SK-N-SH treated with all-trans-retinoic acid at 6 μM for 48 hours (cell line): ENCODE measurements around the gene CDT1.

ENCODE experiments used
- ATAC-seq: fragments of 200-7000 bp; cut with Tn5 transposase; 3 replicates; pipeline ENCODE4 v1.9.1; 2020; ENCODE audit warnings: mild to moderate bottlenecking, moderate library complexity
- ARNTL ChIP-seq: fragments of 450-650 bp; formaldehyde crosslinking; IDR thresholded peaks from 2 replicates; pipeline ENCODE4 v1.5.0; 2020; ENCODE audit warnings: low read depth, mild to moderate bottlenecking, moderate library complexity, borderline replicate concordance
- BACH2 ChIP-seq: fragments of 250-450 bp; sonication (Bioruptor Pico); IDR thresholded peaks from 2 replicates; pipeline ENCODE4 v1.9.0; 2021; ENCODE audit warnings: mild to moderate bottlenecking, borderline replicate concordance
- CSDC2 ChIP-seq: fragments of 250-450 bp; sonication (Bioruptor Pico); IDR thresholded peaks from 2 replicates; pipeline ENCODE4 v1.5.0; 2020; ENCODE audit warnings: mild to moderate bottlenecking, moderate library complexity
- CSRNP3 ChIP-seq: fragments of 250-450 bp; sonication (Bioruptor Pico); IDR thresholded peaks from 2 replicates; pipeline ENCODE4 v1.5.1; 2021; ENCODE audit warnings: mild to moderate bottlenecking, moderate library complexity
- ESRRG ChIP-seq: fragments of 250-450 bp; sonication (Bioruptor Pico); IDR thresholded peaks from 2 replicates; pipeline ENCODE4 v1.6.1; 2021; ENCODE audit warnings: mild to moderate bottlenecking
- GLIS3 ChIP-seq: fragments of 250-450 bp; sonication (Bioruptor Pico); IDR thresholded peaks from 2 replicates; pipeline ENCODE4 v1.5.0; 2020; ENCODE audit warnings: mild to moderate bottlenecking, moderate library complexity
- ISL1 ChIP-seq: fragments of 250-450 bp; sonication (Bioruptor Pico); IDR thresholded peaks from 2 replicates; pipeline ENCODE4 v2.1.2; 2022; ENCODE audit warnings: mild to moderate bottlenecking, moderate library complexity
- OSR1 ChIP-seq: fragments of 250-450 bp; sonication (Bioruptor Pico); IDR thresholded peaks from 2 replicates; pipeline ENCODE4 v1.8.0; 2022; ENCODE audit warnings: moderate library complexity, mild to moderate bottlenecking, inconsistent platforms
- PPARA ChIP-seq: fragments of 250-450 bp; sonication (Bioruptor Pico); IDR thresholded peaks from 2 replicates; pipeline ENCODE4 v1.5.0; 2020; ENCODE audit warnings: mild to moderate bottlenecking, borderline replicate concordance
- RARB ChIP-seq: fragments of 250-450 bp; sonication (Bioruptor Pico); IDR thresholded peaks from 2 replicates; pipeline ENCODE4 v1.8.0; 2021; ENCODE audit warnings: mild to moderate bottlenecking, moderate library complexity
- TSHZ2 ChIP-seq: fragments of 250-450 bp; sonication (Bioruptor Pico); IDR thresholded peaks from 2 replicates; pipeline ENCODE4 v1.5.0; 2020; ENCODE audit warnings: mild to moderate bottlenecking, moderate library complexity
- ZC3H10 ChIP-seq: fragments of 250-450 bp; sonication (Bioruptor Pico); IDR thresholded peaks from 2 replicates; pipeline ENCODE4 v1.5.1; 2021; ENCODE audit warnings: mild to moderate bottlenecking, moderate library complexity
- ZFP3 ChIP-seq: fragments of 250-450 bp; sonication (Bioruptor Pico); IDR thresholded peaks from 2 replicates; pipeline ENCODE4 v1.5.0; 2020; ENCODE audit warnings: mild to moderate bottlenecking, moderate library complexity
- ZNF565 ChIP-seq: fragments of 450-650 bp; formaldehyde crosslinking; conservative IDR thresholded peaks from 2 replicates; pipeline ENCODE4 v1.5.0; 2020; ENCODE audit warnings: low read depth, mild to moderate bottlenecking, moderate library complexity
- ZNF70 ChIP-seq: fragments of 450-650 bp; formaldehyde crosslinking; IDR thresholded peaks from 2 replicates; pipeline ENCODE4 v1.5.0; 2020; ENCODE audit warnings: mild to moderate bottlenecking, moderate library complexity
- ZNF8 ChIP-seq: fragments of 450-650 bp; formaldehyde crosslinking; IDR thresholded peaks from 2 replicates; pipeline ENCODE4 v1.5.0; 2020; ENCODE audit warnings: mild to moderate bottlenecking, moderate library complexity
- TF ChIP-seq, protein P1 (sequence below): fragments of 250-450 bp; sonication (Bioruptor Pico); IDR thresholded peaks from 2 replicates; pipeline ENCODE4 v1.8.0; 2021; ENCODE audit warnings: low read depth, mild to moderate bottlenecking, moderate library complexity, borderline replicate concordance
- TF ChIP-seq, protein P2 (sequence below): fragments of 250-450 bp; sonication (Bioruptor Pico); IDR thresholded peaks from 2 replicates; pipeline ENCODE4 v1.8.0; 2020; ENCODE audit warnings: mild to moderate bottlenecking, moderate library complexity, borderline replicate concordance

Gene CDT1

DNA sequence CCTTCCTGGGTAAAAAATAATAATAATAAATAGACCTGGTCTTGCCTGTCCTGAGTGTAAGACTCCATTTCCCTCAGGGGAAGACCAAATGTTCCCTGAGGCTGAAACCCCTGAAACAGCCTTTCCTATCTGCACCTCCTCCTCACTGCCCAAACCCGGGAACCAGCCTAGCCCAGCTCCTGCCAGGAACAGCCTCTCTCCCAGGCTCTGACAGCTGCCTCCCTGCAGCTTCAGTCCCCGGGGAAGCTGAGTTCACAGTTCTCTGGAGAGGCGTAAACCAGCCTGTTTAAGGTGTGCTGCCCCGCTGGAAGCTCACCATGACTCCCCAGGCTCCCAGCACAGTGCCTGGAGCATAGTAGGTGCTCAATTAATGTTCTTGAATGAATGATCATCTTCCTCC lies 7.3 kb upstream of the CDT1 start:
- ATAC-seq: no peak

DNA sequence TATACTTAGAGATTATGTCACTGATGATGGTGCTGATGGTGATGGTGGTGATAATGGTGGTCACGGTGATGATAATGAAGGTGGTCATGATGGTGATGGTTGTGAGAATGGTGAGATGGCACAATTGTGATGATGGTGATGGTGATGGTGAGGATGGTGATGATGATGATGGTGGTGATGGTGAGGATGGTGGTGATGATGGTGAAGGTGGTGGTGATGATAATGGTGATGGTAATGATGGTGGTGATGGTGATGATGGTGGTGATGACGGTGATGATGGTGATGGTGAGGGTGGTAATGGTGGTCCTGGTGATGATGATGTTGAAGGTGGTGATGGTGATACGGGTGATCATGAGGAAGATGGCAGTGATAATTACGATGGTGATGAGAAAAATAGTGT lies 5.5 kb upstream of the CDT1 start:
- TF ChIP-seq CSRNP3 (CRISPR knock-in tag): no peak
- no peak for TF ChIP-seq ZNF565 (CRISPR knock-in tag)
- no peak for TF ChIP-seq ZC3H10 (CRISPR knock-in tag)
- no peak for ATAC-seq

More for the DNA sequence above, 7.3 kb upstream of the CDT1 start:
- TF ChIP-seq ISL1 (CRISPR knock-in tag): no peak

- TF ChIP-seq, protein P1, sequence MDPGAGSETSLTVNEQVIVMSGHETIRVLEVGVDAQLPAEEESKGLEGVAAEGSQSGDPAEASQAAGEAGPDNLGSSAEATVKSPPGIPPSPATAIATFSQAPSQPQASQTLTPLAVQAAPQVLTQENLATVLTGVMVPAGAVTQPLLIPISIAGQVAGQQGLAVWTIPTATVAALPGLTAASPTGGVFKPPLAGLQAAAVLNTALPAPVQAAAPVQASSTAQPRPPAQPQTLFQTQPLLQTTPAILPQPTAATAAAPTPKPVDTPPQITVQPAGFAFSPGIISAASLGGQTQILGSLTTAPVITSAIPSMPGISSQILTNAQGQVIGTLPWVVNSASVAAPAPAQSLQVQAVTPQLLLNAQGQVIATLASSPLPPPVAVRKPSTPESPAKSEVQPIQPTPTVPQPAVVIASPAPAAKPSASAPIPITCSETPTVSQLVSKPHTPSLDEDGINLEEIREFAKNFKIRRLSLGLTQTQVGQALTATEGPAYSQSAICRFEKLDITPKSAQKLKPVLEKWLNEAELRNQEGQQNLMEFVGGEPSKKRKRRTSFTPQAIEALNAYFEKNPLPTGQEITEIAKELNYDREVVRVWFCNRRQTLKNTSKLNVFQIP (CRISPR knock-in tag): no peak
- TF ChIP-seq ZNF70 (CRISPR knock-in tag): peak; percentile 87
- ATAC-seq: no peak
Measured at GRCh38 chr16:88798772-88799455, 4.7 kb upstream of the CDT1 start.

GRCh38 chr16:88799569-88800276 lies 3.9 kb upstream of the CDT1 start:
- TF ChIP-seq ZNF565 (CRISPR knock-in tag) (no peak), GLIS3 (CRISPR knock-in tag) (no peak), ZFP3 (CRISPR knock-in tag) (no peak), ZNF8 (CRISPR knock-in tag) (no peak), CSDC2 (CRISPR knock-in tag) (no peak), CSRNP3 (CRISPR knock-in tag) (no peak), ARNTL (CRISPR knock-in tag) (no peak), PPARA (no peak), ISL1 (CRISPR knock-in tag) (no peak), OSR1 (no peak), RARB (CRISPR knock-in tag) (no peak), ESRRG (CRISPR knock-in tag) (no peak), BACH2 (CRISPR knock-in tag) (no peak), TSHZ2 (CRISPR knock-in tag) (no peak)
- TF ChIP-seq, protein P2, sequence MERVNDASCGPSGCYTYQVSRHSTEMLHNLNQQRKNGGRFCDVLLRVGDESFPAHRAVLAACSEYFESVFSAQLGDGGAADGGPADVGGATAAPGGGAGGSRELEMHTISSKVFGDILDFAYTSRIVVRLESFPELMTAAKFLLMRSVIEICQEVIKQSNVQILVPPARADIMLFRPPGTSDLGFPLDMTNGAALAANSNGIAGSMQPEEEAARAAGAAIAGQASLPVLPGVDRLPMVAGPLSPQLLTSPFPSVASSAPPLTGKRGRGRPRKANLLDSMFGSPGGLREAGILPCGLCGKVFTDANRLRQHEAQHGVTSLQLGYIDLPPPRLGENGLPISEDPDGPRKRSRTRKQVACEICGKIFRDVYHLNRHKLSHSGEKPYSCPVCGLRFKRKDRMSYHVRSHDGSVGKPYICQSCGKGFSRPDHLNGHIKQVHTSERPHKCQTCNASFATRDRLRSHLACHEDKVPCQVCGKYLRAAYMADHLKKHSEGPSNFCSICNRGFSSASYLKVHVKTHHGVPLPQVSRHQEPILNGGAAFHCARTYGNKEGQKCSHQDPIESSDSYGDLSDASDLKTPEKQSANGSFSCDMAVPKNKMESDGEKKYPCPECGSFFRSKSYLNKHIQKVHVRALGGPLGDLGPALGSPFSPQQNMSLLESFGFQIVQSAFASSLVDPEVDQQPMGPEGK: no peak
- TF ChIP-seq, protein P1 (CRISPR knock-in tag): no peak
- ATAC-seq: no peak
